Colon (tissue), 2 donors: Measurements from ENCODE around the gene MEX3C.

Source experiments
- FAIRE-seq: peaks from 2 replicates; lab custom pipeline; 2012; peaks lifted over from hg19 to GRCh38; lab: Jason Lieb, UNC
- donor health status: control.
- donor health status: control.

Gene MEX3C

DNA sequence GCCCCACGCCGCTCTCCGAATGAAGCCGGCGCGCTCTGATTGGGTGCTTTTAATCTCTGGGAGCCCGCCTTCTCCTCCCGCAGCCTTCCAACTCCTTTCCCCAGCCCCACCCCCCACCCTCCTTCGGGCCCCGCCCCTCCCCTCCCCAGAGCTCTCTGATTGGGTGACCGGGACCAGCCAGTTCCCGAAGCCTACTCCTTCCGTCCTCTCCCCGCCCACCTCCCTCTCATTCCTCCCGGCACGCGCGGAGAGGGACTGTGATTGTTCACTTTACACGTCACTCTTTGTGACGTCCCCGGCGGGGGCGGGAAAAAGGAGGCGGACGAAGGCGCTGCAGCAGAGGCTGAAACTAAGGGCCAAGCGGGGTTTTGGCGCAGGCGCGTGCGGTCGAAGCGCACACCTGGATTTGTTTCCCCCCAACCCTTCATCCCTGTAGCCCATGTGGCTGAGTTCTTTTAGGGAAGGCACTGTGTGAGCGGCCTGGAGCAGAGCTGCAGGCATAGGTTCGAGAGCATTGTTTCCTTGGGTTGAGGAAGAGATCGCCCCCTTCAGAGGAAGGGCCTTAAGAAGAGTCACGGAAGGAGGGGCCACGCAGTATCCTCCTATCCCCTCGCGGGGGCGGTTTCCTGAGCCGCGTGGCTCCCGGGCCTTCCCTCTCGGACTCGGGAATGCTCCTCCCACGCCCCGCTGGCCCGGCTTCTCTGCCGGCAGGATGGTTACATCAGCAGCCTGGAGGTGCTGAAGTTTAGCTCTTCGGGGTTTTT, at the start of gene MEX3C:
Gene MEX3C (minus strand): TSS at position 21 of the 764 bp plus-strand sequence. CDS start 361 bp downstream, outside the sequence.
- FAIRE-seq, result no peak

DNA sequence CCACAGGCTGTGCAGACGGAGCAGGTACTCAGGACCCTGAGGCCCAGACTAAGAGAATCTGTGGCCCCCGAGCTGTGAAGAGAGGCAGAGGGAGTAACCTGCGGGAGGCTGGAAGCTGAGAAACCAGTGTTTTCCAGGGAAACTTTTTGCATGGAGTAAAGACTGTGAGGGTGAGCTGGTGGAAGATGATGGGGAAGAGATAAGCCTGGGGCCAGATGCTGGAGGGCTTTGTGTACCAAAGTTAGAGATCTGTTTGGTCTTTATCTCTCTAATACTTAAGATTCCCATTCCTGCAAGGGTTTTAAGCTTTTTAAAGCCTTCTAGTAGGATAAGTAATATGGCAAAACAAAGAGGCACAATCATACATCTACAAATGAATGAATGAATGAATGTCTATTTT, 43.7 kb upstream of the MEX3C start:
- FAIRE-seq, result no peak

DNA sequence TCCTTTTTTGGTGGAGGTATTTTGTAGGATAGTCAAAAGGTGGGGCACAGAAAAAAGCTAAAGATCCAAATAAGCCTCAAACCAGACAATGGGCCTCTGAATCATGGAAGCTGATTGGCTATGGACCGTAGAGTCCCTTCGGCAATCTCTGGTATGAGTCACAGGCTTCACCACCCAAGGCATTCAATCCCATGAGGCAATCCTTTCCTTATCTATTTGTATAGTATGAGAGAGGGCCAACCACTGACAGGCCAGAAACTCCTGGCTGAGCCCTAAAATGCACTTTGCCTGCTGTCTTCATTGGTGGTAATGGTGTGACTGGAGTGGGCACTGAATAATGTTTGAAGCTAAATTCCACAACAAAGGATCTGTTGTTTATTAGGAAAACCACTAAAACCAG, 38.7 kb upstream of the MEX3C start:
- FAIRE-seq, result no peak

DNA sequence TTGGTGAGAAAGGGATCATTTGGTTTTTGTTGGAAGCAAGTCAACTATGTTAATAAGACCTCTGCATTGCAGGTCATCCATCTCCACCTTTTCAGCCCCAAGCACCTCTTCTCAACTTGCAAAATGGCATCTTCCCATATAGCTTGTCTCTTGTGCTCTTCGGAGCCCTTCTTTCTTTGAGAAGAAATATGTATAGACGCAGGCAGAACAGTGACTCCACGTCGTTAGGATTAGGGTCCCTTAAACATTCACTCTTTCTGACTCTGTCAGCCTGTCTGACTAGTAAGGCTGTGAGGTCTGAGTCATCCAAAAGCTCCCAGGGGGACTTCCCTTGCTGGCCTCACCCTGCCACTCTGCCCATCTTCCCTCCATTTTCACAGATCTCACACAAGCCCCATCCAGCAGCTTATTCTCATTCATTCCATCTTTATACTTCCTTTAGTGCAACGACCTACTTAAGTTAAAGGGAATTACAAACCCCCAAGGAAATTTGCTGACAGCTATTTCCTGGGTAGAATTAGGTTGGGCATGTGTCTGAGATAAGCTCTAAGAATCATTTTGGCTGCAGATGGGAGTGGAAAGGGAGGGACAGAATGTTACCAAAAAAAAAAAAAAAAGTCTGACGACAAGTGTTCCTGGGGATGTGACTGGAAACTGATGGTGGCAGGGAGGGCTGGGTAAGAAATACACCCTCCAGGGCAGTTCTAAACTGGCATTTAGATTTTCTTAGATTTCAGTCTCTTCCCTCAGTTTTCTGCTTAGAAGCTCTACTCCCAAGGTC, 37.7 kb upstream of the MEX3C start:
- FAIRE-seq, result no peak

DNA sequence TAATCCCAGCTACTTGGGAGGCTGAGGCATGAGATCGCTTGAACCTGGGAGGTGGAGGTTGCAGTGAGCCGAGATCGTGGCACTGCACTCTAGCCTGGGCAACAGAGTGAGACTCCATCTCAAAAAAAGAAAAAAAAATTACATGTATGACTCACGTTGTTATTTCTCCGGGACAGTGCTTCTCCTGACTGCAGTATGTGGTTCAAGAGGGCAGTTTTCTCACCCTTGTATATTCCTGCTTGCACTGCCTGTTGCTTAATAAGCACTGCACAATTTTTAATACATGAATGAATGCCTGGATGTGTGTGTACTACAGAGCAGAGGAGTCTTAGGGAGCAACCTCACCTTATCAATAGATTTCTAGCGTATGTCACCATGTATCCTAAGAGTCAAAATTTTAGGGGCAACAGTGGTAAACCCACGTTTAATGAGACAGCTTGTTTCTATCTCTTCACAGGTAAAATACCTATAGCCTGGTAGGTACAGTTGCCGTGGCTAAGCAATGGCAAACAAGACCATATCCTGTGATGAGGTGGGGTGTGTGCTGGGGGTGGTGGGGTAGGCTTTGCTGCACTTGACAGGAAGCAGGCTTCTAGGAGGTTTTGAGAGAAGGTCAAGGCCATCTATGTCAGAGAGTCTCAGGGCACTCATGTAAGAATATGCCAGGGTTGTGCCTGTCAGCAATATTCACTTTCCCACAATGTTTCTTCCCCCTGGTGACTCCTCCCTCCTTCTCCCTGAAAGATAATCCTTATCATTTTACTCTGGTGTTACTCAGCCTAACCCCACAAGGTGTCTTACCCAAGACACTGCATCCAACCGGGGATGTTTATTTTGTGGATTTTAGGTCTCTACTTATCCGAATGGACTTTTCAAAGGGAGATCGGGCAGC, 36.9 kb upstream of the MEX3C start:
- FAIRE-seq, result no peak

DNA sequence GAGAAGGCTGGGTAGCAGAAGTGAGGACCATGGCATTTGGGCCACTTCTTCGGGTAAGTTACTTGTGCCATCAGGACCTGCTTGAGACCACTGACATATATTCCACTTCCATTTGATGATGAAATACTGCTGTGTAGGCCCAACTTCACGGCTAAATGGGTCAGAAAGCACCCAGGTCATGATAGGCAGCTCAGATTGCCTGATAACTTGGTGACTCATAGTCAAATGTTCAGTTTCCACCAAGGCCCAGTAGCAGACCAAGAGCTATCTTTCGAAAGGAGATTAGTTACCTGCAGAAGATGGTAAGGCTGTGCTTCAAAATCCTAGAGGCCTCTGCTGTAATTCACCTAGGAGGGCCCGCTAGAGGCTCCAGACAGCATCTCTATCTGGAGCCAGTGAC, 31.8 kb upstream of the MEX3C start:
- no peak for FAIRE-seq

DNA sequence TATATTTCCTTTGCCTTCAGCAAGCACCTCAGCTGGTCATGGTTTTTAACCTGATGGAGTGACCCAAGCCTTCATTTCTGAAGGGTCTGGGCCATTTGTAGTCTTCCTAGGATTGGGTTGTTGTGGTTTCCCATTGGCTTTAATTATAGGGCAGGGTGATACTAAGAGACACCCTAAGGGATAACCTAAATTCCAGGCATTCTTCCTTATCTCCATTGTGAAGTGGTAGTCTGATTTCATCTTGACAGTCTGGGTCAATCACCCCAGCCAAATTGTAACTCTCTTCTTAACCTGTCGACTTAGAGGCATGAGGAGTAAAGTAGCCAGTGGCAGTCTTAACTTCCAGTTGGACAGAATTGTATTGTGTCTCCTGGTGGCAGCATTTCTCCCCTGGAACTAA, 30.2 kb upstream of the MEX3C start:
- FAIRE-seq, result no peak

DNA sequence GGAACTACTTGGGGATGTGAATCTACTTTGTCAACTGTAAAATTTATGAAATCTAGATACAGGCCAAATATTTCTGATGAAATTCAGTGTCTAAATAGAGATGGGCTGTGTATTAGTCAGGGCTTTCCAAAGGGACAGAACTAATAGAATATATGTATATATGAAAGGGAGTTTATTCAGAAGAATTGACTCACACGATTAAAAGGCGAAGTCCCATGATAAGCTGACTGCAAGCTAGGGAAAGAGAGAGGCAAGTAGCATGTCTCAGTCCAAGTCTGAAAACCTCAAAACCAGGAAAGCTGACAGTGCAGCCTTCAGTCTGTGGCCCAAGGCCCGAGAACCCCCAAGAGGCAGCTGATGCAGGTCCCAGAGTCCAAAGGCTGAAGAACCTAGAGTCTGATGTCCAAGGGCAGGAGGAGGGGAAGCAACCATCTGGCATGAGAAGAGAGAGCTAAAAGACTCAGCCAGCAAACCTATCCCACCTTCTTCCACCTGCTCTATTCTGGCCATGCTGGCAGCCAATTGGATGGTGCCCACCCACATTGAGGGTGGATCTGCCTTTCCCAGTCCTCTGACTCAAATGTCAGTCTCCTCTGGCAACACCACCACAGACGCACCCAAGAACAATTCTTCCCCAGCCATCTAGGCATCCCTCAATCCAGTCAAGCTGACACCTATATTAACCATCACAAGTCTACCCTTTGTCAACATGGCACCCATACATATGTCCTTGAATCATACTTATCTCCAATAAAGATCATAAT, 29.3 kb upstream of the MEX3C start:
- no peak for FAIRE-seq

DNA sequence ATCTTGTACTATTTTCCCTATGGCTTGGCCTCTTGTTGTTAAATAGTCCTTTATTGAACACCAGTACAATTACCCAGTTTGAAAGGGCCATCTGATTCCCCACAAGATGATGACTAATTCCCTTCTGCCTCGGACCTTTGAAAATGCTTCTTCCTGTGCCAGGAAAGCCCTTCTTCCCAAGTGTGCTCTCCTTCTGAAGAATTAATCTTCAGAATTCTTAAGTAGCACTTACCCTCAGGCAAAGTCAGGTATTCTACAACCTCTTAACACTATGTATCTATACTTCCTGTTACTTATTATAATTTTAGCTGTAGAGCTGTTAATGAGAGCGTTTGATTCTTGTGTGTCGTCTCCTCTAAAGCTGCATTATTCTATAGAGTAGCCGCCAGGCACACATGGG, 28.6 kb upstream of the MEX3C start:
- FAIRE-seq, result no peak

DNA sequence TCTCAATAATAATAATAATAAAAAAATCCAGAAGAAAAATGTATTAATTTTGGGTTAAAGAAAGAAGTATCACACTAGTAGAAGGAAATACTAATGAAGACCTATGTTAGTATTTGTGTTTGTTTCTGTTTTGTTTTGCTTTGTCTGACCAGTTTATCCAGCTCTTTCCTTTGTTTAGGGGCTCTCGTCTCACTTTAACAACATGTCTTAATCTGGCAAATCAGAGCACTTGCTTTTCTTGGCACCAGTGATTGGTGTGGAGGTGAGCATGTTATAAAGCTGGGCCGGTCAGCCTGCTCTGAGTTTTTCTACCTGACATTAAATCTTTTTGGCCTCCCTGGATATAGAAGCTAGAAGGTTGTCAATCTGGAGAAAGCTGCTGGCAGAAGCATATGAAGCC, 15.1 kb upstream of the MEX3C start:
- no peak for FAIRE-seq

DNA sequence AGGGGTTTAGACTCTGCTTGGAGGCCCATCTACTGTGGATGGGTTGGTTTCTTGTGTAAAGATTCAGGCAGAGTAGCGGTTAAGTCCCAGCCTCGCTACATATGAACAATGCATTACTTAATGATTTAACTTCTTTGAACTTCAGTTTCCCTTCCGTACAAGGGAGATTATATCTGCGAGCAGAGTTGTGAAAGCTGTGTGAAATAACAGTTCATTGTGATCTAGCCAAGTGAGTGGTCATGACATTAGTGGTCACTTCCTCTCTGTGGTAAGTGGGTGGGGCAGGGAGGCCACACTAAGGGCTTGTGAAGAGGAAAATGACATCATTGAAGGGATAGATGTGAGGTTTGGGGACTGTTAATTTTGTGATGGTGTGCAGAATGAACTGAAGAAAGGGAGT, 14.1 kb upstream of the MEX3C start:
- FAIRE-seq, result no peak

DNA sequence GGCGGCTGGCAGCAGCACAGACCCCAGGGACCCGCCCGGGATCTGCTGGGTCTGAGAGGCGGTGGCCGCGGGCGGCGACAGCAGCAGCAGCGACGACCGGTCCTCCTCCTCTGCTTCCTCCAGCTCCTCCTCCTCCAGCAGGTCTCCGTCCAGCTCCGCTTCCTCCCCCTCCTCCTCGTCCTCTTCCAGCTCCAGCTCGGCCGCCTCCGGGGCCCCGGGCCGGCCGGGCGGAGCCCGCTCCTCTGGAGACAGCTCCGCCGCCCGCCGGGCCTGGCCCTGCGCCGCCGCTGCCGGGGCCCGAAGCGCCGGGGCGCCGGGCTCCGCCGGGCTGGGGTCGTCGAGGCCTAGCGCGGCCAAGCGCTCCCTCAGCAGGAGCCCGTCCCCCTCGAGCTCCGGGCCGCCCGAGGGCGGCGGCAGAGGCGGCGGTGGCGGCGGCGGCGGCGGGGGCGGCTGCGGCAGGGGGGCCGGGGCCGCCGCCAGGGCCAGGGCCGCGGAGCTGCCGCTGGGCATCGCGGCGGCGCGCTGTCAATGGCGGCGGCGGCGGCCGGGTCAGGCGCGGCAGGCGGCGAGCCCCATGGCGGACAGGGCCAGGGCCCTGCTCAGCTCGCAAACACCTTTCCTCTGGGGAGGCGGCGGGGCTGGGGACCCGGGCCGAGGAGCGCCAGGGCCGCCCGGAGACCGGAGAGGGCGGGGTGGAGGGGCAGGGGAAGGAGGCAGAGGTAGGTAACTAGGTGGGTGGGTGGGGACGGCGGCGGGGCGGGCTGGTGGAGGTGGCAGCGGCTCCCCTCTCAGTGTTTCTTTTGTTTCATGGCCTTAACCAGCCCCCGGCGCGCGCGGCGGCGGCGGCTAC, 445 bp downstream of the MEX3C start:
- FAIRE-seq, result no peak

DNA sequence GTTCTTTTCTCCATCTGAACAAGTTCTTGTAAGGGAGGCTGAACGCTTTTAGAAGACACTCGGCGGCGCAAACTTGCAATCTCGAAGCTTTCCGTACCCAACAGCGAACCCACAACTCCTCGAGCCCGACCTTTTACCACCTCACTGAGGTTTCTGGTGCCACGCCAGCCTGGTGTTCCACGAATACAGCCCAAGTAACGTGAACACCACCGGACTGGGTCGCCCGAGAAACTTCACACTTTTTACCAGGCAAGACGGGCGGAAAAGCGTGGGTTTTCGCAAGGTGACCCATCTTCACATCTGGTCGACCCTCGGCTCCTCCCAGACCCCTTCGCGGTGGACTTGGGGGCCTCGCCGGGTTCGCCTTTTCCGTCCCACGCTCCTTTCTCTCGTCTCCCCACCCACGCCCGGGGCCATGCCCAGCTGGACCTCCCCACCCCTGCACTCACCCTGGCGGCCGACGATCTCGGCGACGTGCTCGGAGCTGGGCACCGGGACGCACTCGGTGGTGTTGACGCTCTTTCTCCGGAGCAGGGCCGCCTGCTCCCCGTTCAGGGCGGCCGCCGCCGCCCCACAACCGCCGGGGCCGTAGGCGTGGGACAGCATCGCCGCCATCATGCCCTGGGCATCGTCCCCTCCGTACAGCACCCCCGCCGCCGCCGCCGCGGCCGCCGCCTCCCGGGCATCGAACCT, 1.2 kb downstream of the MEX3C start:
- no peak for FAIRE-seq

DNA sequence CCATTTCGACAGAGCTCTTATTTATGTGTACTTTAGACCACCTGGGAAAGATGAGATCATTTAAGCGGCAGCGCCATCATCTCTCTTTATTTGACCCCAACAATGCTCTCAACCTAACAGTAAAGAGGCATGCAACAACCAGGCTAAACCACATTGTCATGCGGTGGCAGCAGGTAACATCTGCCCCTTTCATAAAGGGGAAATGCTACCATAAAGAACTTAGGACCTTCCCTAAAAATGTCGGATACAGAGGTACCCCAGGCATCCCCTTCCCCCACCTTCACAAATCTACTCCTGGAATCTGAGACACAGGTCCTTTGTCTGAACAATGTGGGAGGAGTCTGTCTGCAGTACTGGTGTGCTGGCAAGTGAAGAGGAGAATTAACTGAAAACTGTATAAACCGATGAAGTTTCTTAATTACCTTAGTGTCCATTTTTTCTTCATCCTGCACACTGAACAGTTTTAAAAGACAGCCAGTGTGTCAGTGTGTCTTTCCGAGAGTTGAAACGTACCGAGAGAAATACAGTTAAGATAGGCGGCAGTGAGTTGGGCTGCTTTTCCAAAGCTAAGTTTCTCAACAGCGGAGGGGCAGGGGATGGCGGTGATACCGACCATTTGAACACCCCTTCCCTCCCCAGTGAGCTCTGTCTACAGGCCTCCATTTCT, 1.9 kb downstream of the MEX3C start:
- no peak for FAIRE-seq

DNA sequence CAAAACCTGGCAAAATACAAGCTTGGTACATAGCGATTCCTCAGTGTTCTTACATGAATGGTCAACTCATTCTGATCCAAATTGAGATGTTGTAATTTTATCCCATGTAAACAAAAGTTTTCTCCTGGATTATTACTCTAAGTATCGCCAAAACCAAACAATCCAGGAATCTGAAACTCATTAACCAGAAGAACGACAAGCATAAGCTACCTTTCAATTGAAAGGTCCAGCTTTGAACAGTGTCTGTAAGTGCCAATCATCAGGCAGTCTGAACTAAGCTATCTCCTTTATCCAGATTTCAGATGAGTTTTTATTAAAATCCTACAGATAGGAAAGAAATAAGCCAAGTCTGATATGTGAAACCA, 2.4 kb downstream of the MEX3C start:
- FAIRE-seq, result no peak

DNA sequence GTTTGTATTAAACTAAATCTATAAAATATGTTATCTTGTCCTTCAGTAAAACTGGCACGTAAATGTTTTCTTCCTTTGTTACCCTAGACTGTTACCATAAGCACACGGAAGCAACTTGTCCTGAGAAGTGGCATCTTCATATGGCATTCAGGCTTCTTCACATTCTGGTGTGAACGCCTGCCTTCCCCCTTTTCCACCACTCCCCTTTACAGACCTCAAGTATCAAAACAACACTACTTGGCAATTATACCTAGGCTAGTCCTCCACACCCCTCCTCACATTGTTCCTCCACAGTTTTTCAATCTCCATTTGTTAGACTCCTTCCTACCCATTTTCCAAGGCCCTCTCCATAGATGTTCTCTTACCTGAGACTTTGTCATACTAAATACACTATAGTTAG, 2.9 kb downstream of the MEX3C start:
- no peak for FAIRE-seq

DNA sequence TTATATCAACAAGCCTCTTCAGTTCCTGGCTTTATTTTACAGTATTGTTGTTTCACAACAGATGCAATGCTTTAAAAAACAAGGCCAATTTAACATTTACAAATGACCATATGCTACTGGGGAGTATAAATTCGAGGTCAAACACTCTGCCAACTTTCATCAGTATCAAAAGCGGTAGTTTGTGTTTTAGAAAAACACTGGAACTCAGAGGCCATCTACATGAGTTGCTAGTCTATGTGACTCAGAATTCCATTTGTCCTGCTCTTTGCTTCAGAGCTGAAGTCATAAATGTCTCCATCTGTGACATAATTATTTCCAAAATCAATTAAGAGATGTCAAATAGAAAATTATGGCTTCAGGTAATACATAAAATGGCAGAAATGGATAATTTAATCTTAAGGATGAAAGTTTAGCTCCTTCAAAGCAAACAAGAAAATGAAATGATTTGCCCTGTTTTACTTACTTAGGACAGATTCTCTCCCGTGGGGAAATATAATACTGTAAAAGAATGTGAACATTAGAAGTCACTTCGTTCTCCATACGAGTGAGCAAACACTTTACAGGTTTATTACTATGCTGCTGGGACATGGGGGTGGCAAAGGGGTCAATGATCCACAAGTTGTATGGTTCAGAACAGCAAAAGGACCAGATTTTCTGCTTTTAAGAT, 3.7 kb downstream of the MEX3C start:
- no peak for FAIRE-seq

DNA sequence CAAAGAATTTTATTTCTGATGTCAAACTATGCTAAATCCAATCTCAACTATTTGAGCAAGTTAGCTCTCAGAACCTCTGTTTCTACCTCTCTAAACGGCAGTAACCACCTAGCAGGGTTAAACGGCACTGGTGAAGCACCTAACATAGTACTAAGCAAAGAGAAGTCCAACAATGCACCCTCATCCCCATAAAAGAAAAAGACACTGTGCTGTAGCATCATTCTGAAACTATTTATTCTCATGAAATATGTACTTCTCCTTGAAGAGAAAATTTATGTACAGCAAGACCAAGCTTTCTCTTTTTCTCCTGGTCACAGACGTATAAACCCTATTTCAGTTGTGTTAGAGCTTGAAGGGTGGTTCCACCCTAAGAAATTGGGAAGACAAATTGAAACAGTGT, 4.8 kb downstream of the MEX3C start:
- no peak for FAIRE-seq

DNA sequence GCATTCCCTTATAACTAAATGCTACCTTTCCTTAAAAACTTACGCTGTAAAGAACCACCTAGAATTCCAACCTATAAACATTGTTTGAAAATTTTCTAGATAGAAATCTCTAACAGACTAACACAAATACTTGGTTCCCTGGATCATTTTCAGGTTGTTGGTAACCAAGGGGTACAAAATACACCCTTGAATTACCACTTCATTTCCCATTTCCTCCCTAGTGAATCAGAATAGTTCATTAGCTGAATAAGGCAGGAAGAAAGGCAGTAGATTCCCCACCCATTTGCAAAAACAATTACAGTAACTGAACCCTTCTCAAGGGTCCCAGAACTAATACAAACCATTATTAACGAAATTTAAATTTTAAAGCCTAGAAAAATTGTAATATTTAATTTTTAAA, 5.5 kb downstream of the MEX3C start:
- no peak for FAIRE-seq
